G401 (cell line): Measurements from ENCODE around the gene LYPLAL1. TPM values are rescaled to one million over a fixed set of nuclear protein-coding genes. Genes with fewer than 3 reads are reported as not detected.
"Not testable (repeated sequence)": the region's sequence is repeated elsewhere in the genome, so short reads cannot be mapped to it uniquely, and the experiment has no call there.

ENCODE experiments used
- DNase-seq: peaks from one replicate; pipeline ENCODE4 v3.0.0-alpha.2; 2015; ENCODE audit warnings: low spot score
- in situ Hi-C: cut with HindIII; loops from 2 replicates; pipeline ENCODE4 v1.10.0; 2016; ENCODE audit warnings: low sequenced_read_pairs, mixed read lengths
- total RNA-seq: library from RNA; depleted of rRNA; stranded (reverse); fragments of >200 nt; shearing (Covaris generic); gene quantifications from 2 replicates; pipeline ENCODE4 v1.2.3, GENCODE V29; 2014

LYPLAL1 gene
- total RNA-seq, 1 experiment from 2014 or later = 11.5 TPM

- DNase-seq, in situ Hi-C loops: not testable (repeated sequence)
Measured at GRCh38 chr1:219195833-219196232, 22.2 kb downstream of the LYPLAL1 start.

- in situ Hi-C loops = no loop called here
- no peak for DNase-seq
Measured at GRCh38 chr1:219201656-219202055, 28.0 kb downstream of the LYPLAL1 start.

- in situ Hi-C loops = no loop called here
- DNase-seq = no peak
Measured at GRCh38 chr1:219202567-219202966, 28.9 kb downstream of the LYPLAL1 start.

GRCh38 chr1:219206350-219206749, 32.7 kb downstream of the LYPLAL1 start:
- in situ Hi-C loops = no loop called here

GRCh38 chr1:219209578-219209977, 35.9 kb downstream of the LYPLAL1 start:
- in situ Hi-C loops = no loop called here
- DNase-seq = no peak

More at GRCh38 chr1:219206350-219206749, 32.7 kb downstream of the LYPLAL1 start:
- DNase-seq = no peak

GRCh38 chr1:219210067-219210466, 36.4 kb downstream of the LYPLAL1 start:
- no peak for DNase-seq
- in situ Hi-C loops = no loop called here

- in situ Hi-C loops = no loop called here
- DNase-seq = no peak
Measured at GRCh38 chr1:219215477-219215876, 41.8 kb downstream of the LYPLAL1 start.

GRCh38 chr1:219220945-219221344, 47.3 kb downstream of the LYPLAL1 start:
- in situ Hi-C loops = no loop called here
- no peak for DNase-seq

GRCh38 chr1:219223496-219223895, 49.8 kb downstream of the LYPLAL1 start:
- in situ Hi-C loops = no loop called here
- no peak for DNase-seq

- in situ Hi-C loops = no loop called here
- DNase-seq = no peak
Measured at GRCh38 chr1:219226196-219226595, 52.5 kb downstream of the LYPLAL1 start.

GRCh38 chr1:219227360-219228057, 53.8 kb downstream of the LYPLAL1 start:
- DNase-seq = no peak
- in situ Hi-C loops = no loop called here

GRCh38 chr1:219228058-219228419, 54.4 kb downstream of the LYPLAL1 start:
- in situ Hi-C loops = no loop called here
- no peak for DNase-seq

GRCh38 chr1:219232890-219233289, 59.2 kb downstream of the LYPLAL1 start:
- in situ Hi-C loops = no loop called here

GRCh38 chr1:219235903-219236481, 62.3 kb downstream of the LYPLAL1 start:
- DNase-seq = no peak
- in situ Hi-C loops = no loop called here

More at GRCh38 chr1:219232890-219233289, 59.2 kb downstream of the LYPLAL1 start:
- DNase-seq = no peak

GRCh38 chr1:219236933-219237610, 63.4 kb downstream of the LYPLAL1 start:
- in situ Hi-C loops = no loop called here
- no peak for DNase-seq

- in situ Hi-C loops = no loop called here
Measured at GRCh38 chr1:219239518-219239917, 65.8 kb downstream of the LYPLAL1 start.

GRCh38 chr1:219244864-219245263, 71.2 kb downstream of the LYPLAL1 start:
- DNase-seq = no peak
- in situ Hi-C loops = no loop called here

More at GRCh38 chr1:219239518-219239917, 65.8 kb downstream of the LYPLAL1 start:
- DNase-seq = no peak

- in situ Hi-C loops = no loop called here
- DNase-seq = no peak
Measured at GRCh38 chr1:219247441-219247840, 73.8 kb downstream of the LYPLAL1 start.

- DNase-seq, in situ Hi-C loops: not testable (repeated sequence)
Measured at GRCh38 chr1:219250468-219250867, 76.8 kb downstream of the LYPLAL1 start.

- no peak for DNase-seq
- in situ Hi-C loops = no loop called here
Measured at GRCh38 chr1:219257751-219258150, 84.1 kb downstream of the LYPLAL1 start.
